ENCODE data around the gene OTOGL.
"Not testable (repeated sequence)": the region's sequence is repeated elsewhere in the genome, so short reads cannot be mapped to it uniquely, and the experiment has no call there.

The OTOGL gene

GRCh38 chr12:80217011-80217535 is 117.7 kb downstream of the OTOGL start:
- Histone ChIP-seq H3K27me3 (replicated peaks) (no peaks in the 10 kb centered on the region), H3K27ac (no peak overlapping the region), H3K4me3 (ENCODE audit: low read depth, low read length) (no peak overlapping the region), H3K36me3 (replicated peaks) (no peaks in the 10 kb centered on the region)
- DNase-seq, result no peak
- TF ChIP-seq CTCF (IDR thresholded peaks at IDR 0.05; ENCODE audit: low read depth, low read length, missing control alignments), result no peak
- in situ Hi-C loops (cut with HindIII; ENCODE audit: low pct_ligation_motif_present, low sequenced_read_pairs), result no loop called here

GRCh38 chr12:80218925-80219324 is 119.6 kb downstream of the OTOGL start:
- H3K27me3 ChIP-seq (replicated peaks); H3K4me3 ChIP-seq (ENCODE audit: low read depth, low read length); H3K36me3 ChIP-seq (replicated peaks); H3K27ac ChIP-seq; in situ Hi-C loops (cut with HindIII; ENCODE audit: low pct_ligation_motif_present, low sequenced_read_pairs); DNase-seq: not testable (repeated sequence)

GRCh38 chr12:80219345-80219744 is 120.0 kb downstream of the OTOGL start:
- Histone ChIP-seq H3K4me3 (ENCODE audit: low read depth, low read length) (no peak overlapping the region), H3K27me3 (replicated peaks) (no peaks in the 10 kb centered on the region), H3K27ac (no peak overlapping the region), H3K36me3 (replicated peaks) (no peaks in the 10 kb centered on the region)
- in situ Hi-C loops (cut with HindIII; ENCODE audit: low pct_ligation_motif_present, low sequenced_read_pairs), result no loop called here
- no peak for TF ChIP-seq CTCF (IDR thresholded peaks at IDR 0.05; ENCODE audit: low read depth, low read length, missing control alignments)
- DNase-seq, result no peak

- Histone ChIP-seq H3K4me3 (ENCODE audit: low read depth, low read length) (no peak overlapping the region), H3K27ac (no peak overlapping the region), H3K27me3 (replicated peaks) (no peaks in the 10 kb centered on the region), H3K36me3 (replicated peaks) (no peaks in the 10 kb centered on the region)
- peak; percentile 11 for DNase-seq
- in situ Hi-C loops (cut with HindIII; ENCODE audit: low pct_ligation_motif_present, low sequenced_read_pairs), result no loop called here
- no peak for TF ChIP-seq CTCF (IDR thresholded peaks at IDR 0.05; ENCODE audit: low read depth, low read length, missing control alignments)
These were observed 122.9 kb downstream of the OTOGL start for GRCh38 chr12:80222261-80222660.

- H3K36me3 ChIP-seq (replicated peaks), result no peaks in the 10 kb centered on the region
- H3K27me3 ChIP-seq (replicated peaks), result no peaks in the 10 kb centered on the region
- in situ Hi-C loops (cut with HindIII; ENCODE audit: low pct_ligation_motif_present, low sequenced_read_pairs), result no loop called here
- peak; percentile 46 for DNase-seq
- H3K4me3 ChIP-seq (ENCODE audit: low read depth, low read length), result no peak overlapping the region
- TF ChIP-seq CTCF (IDR thresholded peaks at IDR 0.05; ENCODE audit: low read depth, low read length, missing control alignments), result no peak
- H3K27ac ChIP-seq, result no peak overlapping the region
These were observed 127.2 kb downstream of the OTOGL start for GRCh38 chr12:80226576-80226975.

- H3K27me3 ChIP-seq (replicated peaks); in situ Hi-C loops (cut with HindIII; ENCODE audit: low pct_ligation_motif_present, low sequenced_read_pairs); H3K4me3 ChIP-seq (ENCODE audit: low read depth, low read length); H3K27ac ChIP-seq; H3K36me3 ChIP-seq (replicated peaks); DNase-seq: not testable (repeated sequence)
These were observed 128.6 kb downstream of the OTOGL start for GRCh38 chr12:80227904-80228303.

- H3K27me3 ChIP-seq (replicated peaks), result no peaks in the 10 kb centered on the region
- no peaks in the 10 kb centered on the region for H3K36me3 ChIP-seq (replicated peaks)
- DNase-seq, result peak; percentile 7
- no peak overlapping the region for H3K4me3 ChIP-seq (ENCODE audit: low read depth, low read length)
- in situ Hi-C loops (cut with HindIII; ENCODE audit: low pct_ligation_motif_present, low sequenced_read_pairs), result no loop called here
- no peak overlapping the region for H3K27ac ChIP-seq
- no peak for TF ChIP-seq CTCF (IDR thresholded peaks at IDR 0.05; ENCODE audit: low read depth, low read length, missing control alignments)
These were observed 130.7 kb downstream of the OTOGL start for GRCh38 chr12:80230068-80230467.

Data from brain microvascular endothelial cell (primary cell).